Urinary bladder (tissue), 4 donors: ENCODE measurements around the gene ABI1. TPM values are rescaled to one million over a fixed set of nuclear protein-coding genes. Genes with fewer than 3 reads are reported as not detected.

Experiments used
- DNase-seq: peaks from one replicate; pipeline ENCODE4 v3.0.0-alpha.2; 2015; ENCODE audit errors: extremely low spot score
- H3K27ac ChIP-seq: one replicate; pipeline ENCODE4 v1.5.1; 2013; ENCODE audit warnings: low read depth, mild to moderate bottlenecking, moderate library complexity
- H3K36me3 ChIP-seq: one replicate; pipeline ENCODE4 v1.6.1; 2013; ENCODE audit warnings: mild to moderate bottlenecking, moderate library complexity; ENCODE audit not compliant: insufficient read depth
- H3K4me1 ChIP-seq: one replicate; pipeline ENCODE4 v1.6.1; 2013; ENCODE audit warnings: mild to moderate bottlenecking, moderate library complexity; ENCODE audit not compliant: insufficient read depth
- H3K4me3 ChIP-seq: one replicate; pipeline ENCODE4 v1.5.1; 2013; ENCODE audit warnings: low read depth, low read length
- WGBS: extraction: QIAGEN DNeasy Blood & Tissue Kit; methylation state at CpG from one replicate; pipeline ENCODE4 v1.1.7; 2013; 5-methylcytosine and 5-hydroxymethylcytosine counted together
- polyA plus RNA-seq: library from polyadenylated mRNA; stranded (reverse); fragments of 200-250 nt; gene quantifications from one replicate; pipeline ENCODE4 v1.2.3, GENCODE V29; 2013
- total RNA-seq: library from RNA; depleted of rRNA; stranded (reverse); fragments of >200 nt; gene quantifications from one replicate; pipeline ENCODE4 v1.2.3, GENCODE V29; 2014
- donor health status: healthy with polysubstance abuse.
- donor health status: healthy.

Gene ABI1
- total and polyA plus RNA-seq, 2 donors, result 34.2 to 60.1 TPM

GRCh38 chr10:26787362-26787761 is 73.4 kb downstream of the ABI1 start:
- 96% methylated on average over 3 of the region's 3 CpGs for WGBS
- no peaks in the 10 kb centered on the region for H3K36me3 ChIP-seq
- H3K27ac ChIP-seq, result no peak overlapping the region

DNA sequence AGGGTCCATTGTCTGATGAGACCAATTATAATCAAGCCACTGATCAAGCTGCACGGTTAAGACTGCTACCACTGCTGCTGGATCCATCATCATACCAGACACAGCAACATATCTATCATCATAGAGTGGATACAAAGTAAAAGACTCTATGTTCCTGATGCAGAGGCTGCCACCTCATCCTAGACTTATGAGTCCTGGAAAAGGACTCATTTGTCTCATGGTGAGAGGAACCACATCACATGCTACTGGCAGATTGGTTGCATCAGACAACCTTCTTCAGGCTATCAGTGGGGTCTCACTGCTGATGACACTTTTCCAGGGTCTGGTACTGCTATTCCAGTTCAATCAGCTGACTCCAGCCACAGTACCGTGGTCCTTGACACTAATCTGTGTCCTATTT is 79.0 kb downstream of the ABI1 start:
- no peak for DNase-seq
- 93% methylated on average over 2 of the region's 2 CpGs for WGBS
- Histone ChIP-seq H3K4me1 (no peaks in the 10 kb centered on the region), H3K27ac (no peak overlapping the region), H3K4me3 (no peak overlapping the region), H3K36me3 (no peaks in the 10 kb centered on the region)

More at GRCh38 chr10:26787362-26787761, 73.4 kb downstream of the ABI1 start:
- no peaks in the 10 kb centered on the region for H3K4me1 ChIP-seq
- no peak for DNase-seq
- no peak overlapping the region for H3K4me3 ChIP-seq

- WGBS, result 79% methylated on average over 4 of the region's 4 CpGs
- Histone ChIP-seq H3K36me3 (no peaks in the 10 kb centered on the region), H3K4me1 (no peaks in the 10 kb centered on the region), H3K4me3 (no peak overlapping the region), H3K27ac (no peak overlapping the region)
- DNase-seq, result no peak
Observed at GRCh38 chr10:26780793-26781601, 79.8 kb downstream of the ABI1 start.

DNA sequence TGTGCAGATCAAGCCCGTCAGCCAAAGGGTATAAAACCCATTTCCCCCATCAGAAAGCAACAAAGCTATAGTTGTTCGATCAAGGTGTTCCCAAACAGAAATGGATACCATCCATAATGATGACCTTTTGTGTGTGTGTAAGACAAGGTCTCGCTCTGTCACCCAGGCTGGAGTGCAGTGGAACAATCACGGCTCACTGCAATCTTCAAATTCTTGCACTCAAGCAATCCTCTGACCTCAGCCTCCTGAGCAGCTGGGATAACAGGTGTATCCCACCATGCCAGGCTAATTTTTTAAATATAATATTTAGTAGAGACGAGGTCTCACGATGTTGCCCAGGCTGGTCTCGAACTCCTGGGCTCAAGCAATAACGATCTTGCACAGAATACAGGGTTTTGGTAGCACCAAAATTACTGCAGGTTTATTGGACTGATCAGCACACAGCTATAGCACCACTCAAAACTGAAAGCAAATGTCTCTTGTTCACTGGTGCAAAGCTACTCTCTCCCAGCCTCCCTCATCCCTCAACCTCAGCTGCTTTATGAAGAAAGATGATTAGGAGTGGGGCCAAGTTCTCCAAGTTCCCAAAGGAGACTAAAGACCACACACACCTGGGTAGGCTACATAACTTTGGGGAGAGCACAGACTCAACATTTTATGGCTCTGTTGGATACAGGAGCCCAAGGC is 80.5 kb downstream of the ABI1 start:
- no peaks in the 10 kb centered on the region for H3K36me3 ChIP-seq
- H3K4me3 ChIP-seq, result no peak overlapping the region
- DNase-seq, result no peak
- WGBS, result 97% methylated on average over 8 of the region's 8 CpGs
- no peaks in the 10 kb centered on the region for H3K4me1 ChIP-seq
- no peak overlapping the region for H3K27ac ChIP-seq

- Histone ChIP-seq H3K36me3 (no peaks in the 10 kb centered on the region), H3K4me3 (no peak overlapping the region), H3K4me1 (no peaks in the 10 kb centered on the region), H3K27ac (no peak overlapping the region)
- WGBS, result 80% methylated on average over 4 of the region's 4 CpGs
- no peak for DNase-seq
Observed at GRCh38 chr10:26779176-26779860, 81.4 kb downstream of the ABI1 start.

DNA sequence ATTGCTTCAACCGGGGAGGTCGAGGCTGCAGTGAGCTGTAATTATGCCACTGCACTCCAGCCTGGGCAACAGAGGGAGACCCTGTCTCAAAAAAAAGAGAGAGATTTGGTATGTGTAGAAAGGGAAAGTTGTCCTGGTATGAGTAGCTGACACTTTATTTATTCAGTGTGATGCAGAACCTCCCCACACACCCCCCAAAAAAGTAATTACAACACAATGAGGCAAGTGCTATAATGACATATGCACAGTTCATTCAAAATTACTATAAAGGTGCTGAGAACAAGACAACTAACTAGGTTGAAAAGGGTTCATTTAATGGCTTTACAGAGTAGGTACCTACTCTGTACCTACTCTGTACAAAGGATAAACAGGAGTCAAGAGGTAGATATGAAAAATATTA is 83.1 kb downstream of the ABI1 start:
- DNase-seq, result no peak
- no peak overlapping the region for H3K4me3 ChIP-seq
- WGBS, result 95% methylated on average over 2 of the region's 2 CpGs

GRCh38 chr10:26776258-26776657 is 84.5 kb downstream of the ABI1 start:
- 97% methylated on average over 1 of the region's 1 CpG for WGBS
- no peak overlapping the region for H3K27ac ChIP-seq
- H3K36me3 ChIP-seq, result no peaks in the 10 kb centered on the region
- H3K4me3 ChIP-seq, result no peak overlapping the region
- DNase-seq, result no peak
- H3K4me1 ChIP-seq, result no peaks in the 10 kb centered on the region

More for the DNA sequence above, 83.1 kb downstream of the ABI1 start:
- H3K36me3 ChIP-seq, result no peaks in the 10 kb centered on the region
- no peak overlapping the region for H3K27ac ChIP-seq
- no peaks in the 10 kb centered on the region for H3K4me1 ChIP-seq

GRCh38 chr10:26773633-26774032 is 87.1 kb downstream of the ABI1 start:
- Histone ChIP-seq H3K4me3 (no peak overlapping the region), H3K4me1 (no peaks in the 10 kb centered on the region), H3K27ac (no peak overlapping the region), H3K36me3 (no peaks in the 10 kb centered on the region)
- no peak for DNase-seq
- WGBS, result 80% methylated on average over 2 of the region's 2 CpGs

DNA sequence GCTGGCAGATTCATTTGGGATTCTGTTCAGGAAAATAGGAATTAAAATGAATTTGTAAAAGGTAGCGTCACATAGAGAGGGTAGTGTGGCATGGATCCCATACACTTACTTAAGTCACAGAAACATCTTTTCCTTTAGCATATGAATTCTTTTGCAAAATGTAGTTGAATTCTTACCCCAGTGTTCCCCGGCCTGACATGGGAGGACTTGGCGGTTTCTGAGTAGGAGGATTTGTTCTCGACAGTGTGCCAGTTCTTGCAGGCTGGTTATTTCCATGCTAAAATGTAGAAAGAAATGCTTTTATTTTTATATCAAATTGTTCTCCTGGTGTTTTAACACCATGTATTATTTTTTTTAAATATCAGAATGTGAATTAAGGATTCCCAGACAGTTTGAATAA is 90.7 kb downstream of the ABI1 start:
- Histone ChIP-seq H3K27ac (no peak overlapping the region), H3K4me3 (no peak overlapping the region), H3K36me3 (no peaks in the 10 kb centered on the region), H3K4me1 (no peaks in the 10 kb centered on the region)
- WGBS, result 98% methylated on average over 4 of the region's 4 CpGs
- DNase-seq, result no peak

DNA sequence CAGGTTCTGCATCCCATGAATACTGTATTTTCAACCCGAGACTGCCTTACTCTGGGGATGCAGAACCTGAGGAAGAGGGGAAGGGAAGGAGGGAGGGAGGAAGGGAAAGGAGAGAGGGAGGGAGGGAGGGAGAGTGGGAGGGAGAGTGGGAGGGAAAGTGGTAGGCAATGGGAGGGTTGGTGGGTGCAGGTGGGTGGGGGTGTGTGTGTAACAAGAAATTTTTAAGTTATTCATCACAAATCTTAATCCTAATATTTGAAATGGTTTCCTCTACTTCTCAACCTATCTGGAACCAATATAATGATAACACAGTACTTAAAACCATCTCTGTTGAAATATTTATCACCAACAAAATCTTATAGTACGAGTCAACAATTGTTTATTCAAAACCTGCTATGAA is 95.2 kb downstream of the ABI1 start:
- WGBS, result 91% methylated on average over 2 of the region's 2 CpGs
- no peak for DNase-seq

DNA sequence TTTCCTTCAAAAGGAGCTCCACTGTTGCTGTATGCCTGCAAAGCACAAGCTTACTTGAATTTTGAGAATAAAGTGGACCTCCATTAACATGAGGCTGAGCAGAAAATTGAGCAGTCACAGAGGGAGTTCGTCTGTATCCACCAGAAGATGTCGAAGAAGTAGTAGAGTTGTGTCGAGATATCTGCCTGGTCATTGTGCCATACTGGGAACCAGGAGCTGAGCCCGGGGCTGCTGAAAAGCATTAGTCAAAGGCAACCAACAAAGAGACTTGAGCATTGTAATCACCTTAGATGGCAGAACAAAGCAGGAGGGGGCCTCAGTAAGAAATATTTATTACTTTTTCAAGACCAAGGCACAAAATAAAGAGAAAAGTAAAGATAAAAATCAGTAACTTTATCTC is 101.8 kb downstream of the ABI1 start:
- H3K4me1 ChIP-seq, result no peaks in the 10 kb centered on the region
- WGBS, result 88% methylated on average over 4 of the region's 4 CpGs
- DNase-seq, result no peak
- no peaks in the 10 kb centered on the region for H3K36me3 ChIP-seq
- no peak overlapping the region for H3K4me3 ChIP-seq
- H3K27ac ChIP-seq, result no peak overlapping the region

More for the DNA sequence above, 95.2 kb downstream of the ABI1 start:
- no peaks in the 10 kb centered on the region for H3K36me3 ChIP-seq
- no peak overlapping the region for H3K4me3 ChIP-seq
- no peaks in the 10 kb centered on the region for H3K4me1 ChIP-seq
- H3K27ac ChIP-seq, result no peak overlapping the region

- no peak for DNase-seq
- Histone ChIP-seq H3K36me3 (no peaks in the 10 kb centered on the region), H3K4me1 (no peaks in the 10 kb centered on the region), H3K27ac (no peak overlapping the region), H3K4me3 (no peak overlapping the region)
- WGBS, result 67% methylated on average over 4 of the region's 4 CpGs
Observed at GRCh38 chr10:26755443-26755903, 105.3 kb downstream of the ABI1 start.

DNA sequence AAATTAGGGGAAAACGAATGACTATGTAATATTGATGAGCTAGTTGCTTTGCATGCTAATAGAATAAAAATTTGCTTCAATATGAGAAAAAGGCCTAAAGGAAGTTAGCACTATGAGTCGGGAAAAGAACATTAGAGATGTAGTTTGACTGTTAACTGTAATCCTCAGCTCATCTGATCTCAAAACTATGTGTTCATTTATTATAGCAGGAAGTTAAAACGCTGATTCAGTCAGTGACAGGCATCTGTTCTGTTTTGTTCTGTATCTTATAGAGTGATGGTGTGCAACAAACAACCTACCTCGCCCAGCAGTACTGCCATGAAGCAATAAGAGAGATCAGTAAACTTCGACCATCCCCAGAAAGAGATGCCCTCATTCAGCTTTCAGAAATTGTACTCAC is 114.7 kb downstream of the ABI1 start:
- Histone ChIP-seq H3K4me3 (no peak overlapping the region), H3K36me3 (peaks cover 3% of the 10 kb centered on the region), H3K27ac (no peak overlapping the region), H3K4me1 (no peaks in the 10 kb centered on the region)
- 85% methylated on average over 5 of the region's 5 CpGs for WGBS
- no peak for DNase-seq

DNA sequence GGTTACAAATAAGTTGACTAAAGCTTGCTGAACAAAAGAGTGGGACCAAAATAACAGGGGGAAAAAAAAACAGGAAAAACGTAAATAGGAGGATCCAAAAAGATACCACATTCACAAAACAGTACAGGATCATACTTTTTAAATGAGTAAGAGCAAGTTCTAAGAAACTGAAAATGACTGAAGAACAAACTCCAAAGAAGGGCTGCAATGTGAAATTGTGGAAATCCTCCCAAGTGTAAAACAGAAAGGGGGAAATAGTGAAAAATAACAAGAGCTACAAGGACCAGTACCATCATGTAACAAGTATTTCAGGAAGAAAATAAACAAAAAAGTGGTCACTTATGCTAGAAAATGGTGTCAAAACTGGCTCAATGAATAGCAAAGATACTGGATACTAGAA is 116.9 kb downstream of the ABI1 start:
- no peak overlapping the region for H3K27ac ChIP-seq
- no peak overlapping the region for H3K4me3 ChIP-seq
- peaks cover 3% of the 10 kb centered on the region for H3K36me3 ChIP-seq
- no peak for DNase-seq
- 77% methylated on average over 1 of the region's 1 CpG for WGBS
- H3K4me1 ChIP-seq, result no peaks in the 10 kb centered on the region
